ENCODE measurements around the gene OR2D2.

OR2D2 gene

GRCh38 chr11:6925636-6926207 is 33.4 kb upstream of the OR2D2 start:
- Histone ChIP-seq H3K4me3 (IDR thresholded peaks at IDR 0.05; ENCODE audit: insufficient read depth, low read depth, low read length) (no peak overlapping the region), H3K79me2 (ENCODE audit: insufficient read depth, low read depth) (peaks cover 18% of the 10 kb centered on the region; the same call in 1 of the 2 replicates), H4K20me1 (ENCODE audit: insufficient read depth) (no peaks in the 10 kb centered on the region), H3K4me1 (ENCODE audit: low read depth, poor library complexity, severe bottlenecking) (peaks cover 20% of the 10 kb centered on the region), H3K9ac (peak overlapping the region; percentile 78; the same call in 1 of the 2 replicates), H3K27me3 (ENCODE audit: insufficient read depth, low read depth) (no peaks in the 10 kb centered on the region), H3K36me3 (ENCODE audit: insufficient read depth) (no peaks in the 10 kb centered on the region), H2AFZ (ENCODE audit: low read depth) (peak overlapping the region; percentile 98), H3K27ac (peak overlapping the region; percentile 71; the same call in 1 of the 2 replicates), H3K4me2 (peak overlapping the region; percentile 86)
- TF ChIP-seq CTCF (conservative IDR thresholded peaks at IDR 0.05; ENCODE audit: low read depth, low read length) = no peak

GRCh38 chr11:6925007-6925577 is 32.8 kb upstream of the OR2D2 start:
- no peak for TF ChIP-seq CTCF (conservative IDR thresholded peaks at IDR 0.05; ENCODE audit: low read depth, low read length)
- no peaks in the 10 kb centered on the region for H3K27me3 ChIP-seq (ENCODE audit: insufficient read depth, low read depth)
- H2AFZ ChIP-seq (ENCODE audit: low read depth) = peak overlapping the region; percentile 98; the same call in 1 of the 2 replicates
- no peak overlapping the region for H3K4me3 ChIP-seq (IDR thresholded peaks at IDR 0.05; ENCODE audit: insufficient read depth, low read depth, low read length)
- H3K27ac ChIP-seq = peak overlapping the region; percentile 71; the same call in 1 of the 2 replicates
- no peak overlapping the region for H3K9ac ChIP-seq
- peak overlapping the region; percentile 86; the same call in 1 of the 2 replicates for H3K4me2 ChIP-seq
- no peaks in the 10 kb centered on the region for H4K20me1 ChIP-seq (ENCODE audit: insufficient read depth)
- H3K36me3 ChIP-seq (ENCODE audit: insufficient read depth) = no peaks in the 10 kb centered on the region
- H3K4me1 ChIP-seq (ENCODE audit: low read depth, poor library complexity, severe bottlenecking) = peaks cover 20% of the 10 kb centered on the region
- peaks cover 18% of the 10 kb centered on the region; the same call in 1 of the 2 replicates for H3K79me2 ChIP-seq (ENCODE audit: insufficient read depth, low read depth)

DNA sequence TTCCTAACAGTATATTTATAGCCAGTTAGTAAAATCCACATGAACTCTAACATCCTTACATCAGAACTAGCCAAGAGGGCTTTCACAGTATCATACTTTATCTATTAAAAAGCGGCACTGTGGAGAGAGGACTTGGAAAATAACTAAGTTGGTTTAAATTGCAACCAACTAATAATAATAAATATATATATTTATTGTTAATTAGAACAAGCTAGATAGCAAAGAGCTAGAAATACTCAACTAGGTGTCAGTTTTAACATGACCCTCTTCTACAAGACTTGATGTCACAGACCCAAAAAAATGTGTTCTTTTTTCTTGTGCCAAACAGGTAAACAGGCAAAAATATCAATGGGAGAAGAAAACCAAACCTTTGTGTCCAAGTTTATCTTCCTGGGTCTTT is 28.4 kb upstream of the OR2D2 start, which contains the start of gene OR2D3:
TSS of gene OR2D3 (plus strand) at position 301 of the 400 bp plus-strand sequence. CDS start at position 301, 0 bp downstream.
- no peak for TF ChIP-seq CTCF (conservative IDR thresholded peaks at IDR 0.05; ENCODE audit: low read depth, low read length)
- H3K27me3 ChIP-seq (ENCODE audit: insufficient read depth, low read depth) = no peaks in the 10 kb centered on the region
- no peak within 1 kb of the TSS for H3K27ac ChIP-seq
- H4K20me1 ChIP-seq (ENCODE audit: insufficient read depth) = no peaks in the 10 kb centered on the region; the same call in 1 of the 2 replicates
- H3K4me2 ChIP-seq = no peak within 1 kb of the TSS
- H3K4me1 ChIP-seq (ENCODE audit: low read depth, poor library complexity, severe bottlenecking) = peaks cover 2% of the 10 kb centered on the region
- H3K36me3 ChIP-seq (ENCODE audit: insufficient read depth) = no peaks in the 10 kb centered on the region
- no peak within 1 kb of the TSS for H3K4me3 ChIP-seq (IDR thresholded peaks at IDR 0.05; ENCODE audit: insufficient read depth, low read depth, low read length)
- H3K9ac ChIP-seq = no peak within 1 kb of the TSS
- H3K79me2 ChIP-seq (ENCODE audit: insufficient read depth, low read depth) = no peaks in the 10 kb centered on the region
- H2AFZ ChIP-seq (ENCODE audit: low read depth) = no peak within 1 kb of the TSS

GRCh38 chr11:6919698-6920097 is 27.4 kb upstream of the OR2D2 start:
- H3K4me3 ChIP-seq (IDR thresholded peaks at IDR 0.05; ENCODE audit: insufficient read depth, low read depth, low read length) = no peak overlapping the region
- no peak overlapping the region for H3K27ac ChIP-seq
- no peaks in the 10 kb centered on the region for H3K27me3 ChIP-seq (ENCODE audit: insufficient read depth, low read depth)
- H2AFZ ChIP-seq (ENCODE audit: low read depth) = no peak overlapping the region
- H3K9ac ChIP-seq = no peak overlapping the region
- H3K36me3 ChIP-seq (ENCODE audit: insufficient read depth) = no peaks in the 10 kb centered on the region
- H3K4me2 ChIP-seq = no peak overlapping the region
- TF ChIP-seq CTCF (conservative IDR thresholded peaks at IDR 0.05; ENCODE audit: low read depth, low read length) = no peak
- H3K4me1 ChIP-seq (ENCODE audit: low read depth, poor library complexity, severe bottlenecking) = no peaks in the 10 kb centered on the region
- no peaks in the 10 kb centered on the region; the same call in 1 of the 2 replicates for H4K20me1 ChIP-seq (ENCODE audit: insufficient read depth)
- H3K79me2 ChIP-seq (ENCODE audit: insufficient read depth, low read depth) = no peaks in the 10 kb centered on the region
